Measurements from ENCODE around the gene NOG.

The NOG gene

DNA sequence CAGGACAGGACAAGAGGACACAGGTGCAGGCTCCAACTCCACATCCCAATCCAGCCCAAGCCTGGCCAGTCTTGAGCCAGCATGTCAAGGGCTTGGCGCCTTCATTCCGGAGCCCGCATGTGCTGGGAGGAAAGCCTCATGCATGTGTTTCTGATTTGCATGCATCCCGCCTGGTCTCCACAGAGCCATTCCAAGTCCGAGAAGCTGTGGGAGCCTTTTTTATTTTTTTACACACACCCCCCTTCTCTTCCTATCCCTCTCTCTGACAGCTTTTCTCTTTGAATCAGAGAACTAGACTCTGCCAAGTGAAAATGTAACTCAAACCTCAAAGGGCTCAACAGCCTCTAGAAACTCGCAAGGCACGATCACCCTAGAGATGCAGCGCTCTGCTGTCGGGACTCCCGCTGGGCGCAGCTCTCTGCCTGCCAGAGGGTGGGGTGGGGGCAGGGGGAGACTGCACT is 45.1 kb downstream of the NOG start:
- no peak for DNase-seq

DNA sequence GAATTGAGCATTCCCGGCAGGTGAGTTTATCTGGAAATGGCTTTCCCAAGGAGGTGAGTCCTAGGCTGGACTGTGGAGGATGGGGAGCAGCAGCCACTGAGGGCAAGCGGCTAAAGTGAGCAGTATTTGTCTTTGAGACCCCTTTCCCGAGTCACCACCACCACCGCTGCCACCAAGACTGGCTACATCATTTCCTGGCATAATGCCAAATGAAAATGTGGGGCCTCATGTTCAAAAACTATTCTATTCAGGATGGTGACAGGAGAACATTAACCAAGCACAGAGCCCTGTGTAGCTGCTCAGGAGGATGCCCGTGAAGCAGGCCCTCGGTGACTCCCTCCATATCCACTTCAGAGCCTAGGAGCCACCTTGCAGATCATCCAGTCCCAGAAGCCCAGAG is 46.0 kb downstream of the NOG start:
- DNase-seq = no peak

DNA sequence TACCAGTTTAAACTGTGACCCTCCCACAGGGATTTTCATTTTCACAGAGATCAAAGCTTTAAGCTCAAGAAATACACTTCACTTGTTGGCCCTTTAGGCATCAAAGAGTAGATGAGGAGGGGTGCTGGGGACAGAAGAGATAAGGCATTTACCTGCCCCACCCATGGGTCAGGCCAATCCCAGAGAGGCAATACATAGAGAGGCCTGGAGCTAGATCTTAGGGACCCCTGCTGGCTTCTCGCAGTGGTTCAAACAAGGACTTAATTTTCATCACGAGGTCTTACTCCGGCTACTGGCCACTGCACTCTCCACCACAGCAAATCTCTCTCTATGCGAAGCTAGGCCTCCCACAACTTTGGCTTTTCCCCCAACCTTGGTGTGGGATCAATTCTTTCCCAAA is 46.6 kb downstream of the NOG start:
- no peak for DNase-seq

DNA sequence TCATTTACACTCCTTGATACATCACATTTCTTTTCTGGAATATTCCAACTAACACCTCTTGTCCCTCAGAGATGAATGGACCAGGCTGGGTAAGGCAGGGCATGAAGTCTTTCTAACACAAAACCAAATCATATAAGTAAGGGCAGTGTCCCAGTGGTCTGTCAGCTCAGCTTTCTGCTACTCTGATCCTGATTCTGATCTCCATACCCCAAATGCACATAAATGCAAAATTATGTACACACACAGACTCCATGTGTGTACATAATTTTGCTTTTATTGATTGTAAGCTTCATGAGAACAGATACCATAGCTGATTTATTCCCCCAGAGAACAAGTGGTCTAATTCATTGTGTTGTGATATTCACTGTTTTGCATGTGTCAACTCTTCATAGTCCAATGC is 47.9 kb downstream of the NOG start:
- no peak for DNase-seq

DNA sequence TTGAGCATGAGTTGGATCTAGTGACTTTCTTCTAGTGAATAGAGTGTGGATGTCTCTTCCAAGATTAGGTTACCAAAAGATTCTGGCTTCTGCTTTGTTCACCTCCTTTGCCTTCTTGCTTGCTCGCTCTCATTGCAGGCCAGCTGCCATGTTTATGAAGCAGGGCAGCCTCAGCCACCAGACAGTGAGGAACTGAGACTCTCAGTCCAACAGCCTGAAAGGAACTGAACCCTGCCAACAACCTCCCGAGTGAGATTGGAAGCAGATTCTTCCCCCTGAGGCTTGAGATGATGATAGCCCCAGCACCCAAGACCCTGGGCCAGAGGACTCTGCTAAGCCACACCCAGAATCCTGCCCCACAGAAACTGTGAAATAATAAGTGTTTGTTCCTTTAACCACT is 48.4 kb downstream of the NOG start:
- DNase-seq = no peak

DNA sequence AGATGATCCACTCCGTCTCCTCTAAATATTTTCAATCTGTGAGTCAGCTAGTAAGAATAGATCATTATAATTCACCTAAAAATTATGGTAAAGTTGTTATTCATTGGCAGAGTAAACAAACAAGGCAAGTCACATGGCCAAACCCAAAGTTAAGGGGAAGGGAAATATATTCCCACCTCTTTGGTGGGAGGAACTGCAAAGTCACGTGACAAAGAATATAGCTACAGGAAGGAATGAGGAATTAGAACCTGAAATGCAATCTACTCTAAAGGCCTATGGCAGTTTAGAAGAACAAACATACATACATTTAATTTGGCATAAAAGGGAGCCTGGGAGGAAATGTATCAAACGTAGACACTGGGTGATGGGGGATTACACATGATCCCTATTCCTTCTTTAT is 48.9 kb downstream of the NOG start:
- DNase-seq = no peak
